Measurements from ENCODE around the gene VAV2.

The VAV2 gene

GRCh38 chr9:134028076-134028475 lies 36.0 kb upstream of the VAV2 start:
- DNase-seq = no peak

- no peak for DNase-seq
Observed at GRCh38 chr9:134027561-134027960, 35.4 kb upstream of the VAV2 start.

- no peak for DNase-seq
Observed at GRCh38 chr9:134026981-134027380, 34.9 kb upstream of the VAV2 start.

GRCh38 chr9:134026581-134026980 lies 34.5 kb upstream of the VAV2 start:
- DNase-seq = no peak

GRCh38 chr9:134025606-134026541 lies 33.8 kb upstream of the VAV2 start:
- DNase-seq = peak; percentile 18 to 48

GRCh38 chr9:134024828-134025605 lies 32.9 kb upstream of the VAV2 start, which contains the start of gene BRD3OS:
Gene BRD3OS (plus strand): TSS chr9:134025481. CDS start chr9:134026748, 1,267 bp downstream.
- DNase-seq = peak; percentile 88 to 92

- no peak for DNase-seq
Observed at GRCh38 chr9:134024214-134024792, 32.2 kb upstream of the VAV2 start.

- DNase-seq = no peak
Observed at GRCh38 chr9:134014946-134015345, 22.8 kb upstream of the VAV2 start.

GRCh38 chr9:134011401-134011800 lies 19.3 kb upstream of the VAV2 start:
- DNase-seq = no peak

- no peak for DNase-seq
Observed at GRCh38 chr9:134010310-134011173, 18.4 kb upstream of the VAV2 start.

- no peak for DNase-seq
Observed at GRCh38 chr9:134007571-134007970, 15.4 kb upstream of the VAV2 start.

GRCh38 chr9:134007150-134007549 lies 15.0 kb upstream of the VAV2 start:
- DNase-seq = no peak

GRCh38 chr9:134005381-134005780 lies 13.3 kb upstream of the VAV2 start:
- DNase-seq = no peak

- no peak for DNase-seq
Observed at GRCh38 chr9:134004881-134005280, 12.8 kb upstream of the VAV2 start.

- DNase-seq = no peak
Observed at GRCh38 chr9:134004131-134004873, 12.2 kb upstream of the VAV2 start.

- no peak for DNase-seq
Observed at GRCh38 chr9:134003237-134003636, 11.1 kb upstream of the VAV2 start.

- no peak for DNase-seq
Observed at GRCh38 chr9:134002796-134003195, 10.7 kb upstream of the VAV2 start.

GRCh38 chr9:133999851-134000265 lies 7.7 kb upstream of the VAV2 start:
- DNase-seq = no peak

GRCh38 chr9:133998915-133999595 lies 6.9 kb upstream of the VAV2 start:
- no peak for DNase-seq

GRCh38 chr9:133997584-133997983 lies 5.5 kb upstream of the VAV2 start:
- DNase-seq = no peak

Measured in stimulated activated CD4-positive, alpha-beta T cell treated with anti-CD3 and anti-CD28 coated beads, Interleukin-4, amount 100 ng/mL, for 4 hours (primary cell).